GM23248 (cell line): ENCODE results near the gene HOXC11. TPM values are rescaled to one million over a fixed set of nuclear protein-coding genes. Genes with fewer than 3 reads are reported as not detected.
A peak's percentile ranks its signal among the peaks of the same experiment; 100 is the strongest.

ENCODE experiments used
- DNase-seq: peaks from one replicate; pipeline ENCODE4 v3.0.0-alpha.2; 2015
- H2AFZ ChIP-seq: fragments of 200-600 bp; sonication (generic); 2 replicates; pipeline ENCODE4 v1.6.1; 2016; ENCODE audit warnings: antibody characterized with exemption
- H3F3A ChIP-seq: fragments of 200-600 bp; sonication (generic); 2 replicates; pipeline ENCODE4 v1.6.1; 2016; ENCODE audit warnings: mild to moderate bottlenecking, antibody characterized with exemption, mixed run types; ENCODE audit not compliant: insufficient read depth
- H3K27ac ChIP-seq: fragments of 200-600 bp; sonication (generic); 2 replicates; pipeline ENCODE4 v1.5.1; 2016; ENCODE audit warnings: mild to moderate bottlenecking
- H3K27me3 ChIP-seq: fragments of 200-600 bp; sonication (generic); replicated peaks from 2 replicates; pipeline ENCODE4 v1.6.1; 2016; ENCODE audit warnings: mild to moderate bottlenecking; ENCODE audit not compliant: insufficient read depth
- H3K36me3 ChIP-seq: fragments of 200-600 bp; sonication (generic); 2 replicates; pipeline ENCODE4 v1.6.1; 2016; ENCODE audit warnings: low read depth, mild to moderate bottlenecking
- H3K4me1 ChIP-seq: fragments of 200-600 bp; sonication (generic); 2 replicates; pipeline ENCODE4 v1.6.1; 2016; ENCODE audit warnings: mild to moderate bottlenecking; ENCODE audit not compliant: insufficient read depth
- H3K4me2 ChIP-seq: fragments of 200-600 bp; sonication (generic); one replicate; pipeline ENCODE4 v1.6.1; 2016; ENCODE audit warnings: mild to moderate bottlenecking; ENCODE audit not compliant: unreplicated experiment
- H3K4me3 ChIP-seq: fragments of 200-600 bp; sonication (generic); 2 replicates; pipeline ENCODE4 v1.5.1; 2016; ENCODE audit warnings: mild to moderate bottlenecking
- H3K79me2 ChIP-seq: fragments of 200-600 bp; sonication (generic); 2 replicates; pipeline ENCODE4 v1.6.1; 2016; ENCODE audit warnings: mild to moderate bottlenecking; ENCODE audit not compliant: insufficient read depth
- H3K9ac ChIP-seq: fragments of 200-600 bp; sonication (generic); 2 replicates; pipeline ENCODE4 v1.6.1; 2016; ENCODE audit warnings: mild to moderate bottlenecking
- H3K9me2 ChIP-seq: fragments of 200-600 bp; sonication (generic); 2 replicates; pipeline ENCODE4 v1.6.1; 2016; ENCODE audit warnings: mixed run types, mild to moderate bottlenecking, moderate library complexity; ENCODE audit not compliant: insufficient read depth
- H3K9me3 ChIP-seq: fragments of 200-600 bp; sonication (generic); one replicate; pipeline ENCODE4 v1.6.1; 2017; ENCODE audit warnings: low read depth
- H4K20me1 ChIP-seq: fragments of 200-600 bp; sonication (generic); 2 replicates; pipeline ENCODE4 v1.6.0; 2016; ENCODE audit not compliant: insufficient read depth
- EZH2 ChIP-seq: fragments of 200-600 bp; sonication (generic); IDR thresholded peaks from 2 replicates; pipeline ENCODE4 v1.6.1; 2018; ENCODE audit warnings: antibody characterized with exemption, mild to moderate bottlenecking; ENCODE audit not compliant: insufficient read depth, poor library complexity, severe bottlenecking
- EZH2phosphoT487 ChIP-seq: fragments of 200-600 bp; sonication (generic); IDR thresholded peaks from 2 replicates; pipeline ENCODE4 v1.6.1; 2018; ENCODE audit warnings: antibody characterized with exemption, moderate library complexity, mild to moderate bottlenecking, low read depth; ENCODE audit not compliant: insufficient read depth
- WGBS, 2 experiments: methylation state at CpG; one replicate each; pipeline ENCODE4 v1.1.6; 2015 to 2017; ENCODE audit warnings: low lambda C conversion rate in 2 of 2, low coverage in 1 of 2; ENCODE audit errors: missing lambda C conversion rate in 2 of 2; 5-methylcytosine and 5-hydroxymethylcytosine counted together
- in situ Hi-C: fragments of 300-500 bp; cut with MboI; formaldehyde crosslinking; loops from 2 replicates; pipeline ENCODE4 v1.15.0; 2020
- polyA plus RNA-seq: library from polyadenylated mRNA; unstranded; fragments of >200 nt; fragmentation: Nextera tagmentation; extraction: Ambion mirVana; gene quantifications from 2 replicates; pipeline ENCODE4 v1.2.1, GENCODE V29; 2016
- total RNA-seq: library from RNA; depleted of rRNA; stranded (reverse); fragments of >200 nt; shearing (Covaris generic); gene quantifications from 2 replicates; pipeline ENCODE4 v1.2.3, GENCODE V29; 2014

HOXC11 gene
- total and polyA plus RNA-seq, 2 experiments from 2014 or later, result not detected

GRCh38 chr12:53980802-53981496, 8.0 kb downstream of the HOXC11 start:
- in situ Hi-C loops, result no loop called here

GRCh38 chr12:53981634-53982565, 9.0 kb downstream of the HOXC11 start:
- Histone ChIP-seq H3K27me3 (peaks cover 93% of the 10 kb centered on the region), H3K79me2 (no peaks in the 10 kb centered on the region), H3F3A (no peaks in the 10 kb centered on the region), H3K36me3 (no peaks in the 10 kb centered on the region), H3K4me1 (peaks cover 17% of the 10 kb centered on the region; the same call in 1 of the 2 replicates), H4K20me1 (no peaks in the 10 kb centered on the region), H3K27ac (no peak overlapping the region), H3K9me2 (no peaks in the 10 kb centered on the region), H3K4me2 (no peak overlapping the region), H3K4me3 (no peak overlapping the region), H2AFZ (no peak overlapping the region), H3K9me3 (no peaks in the 10 kb centered on the region), H3K9ac (no peak overlapping the region)
- in situ Hi-C loops, result no loop called here
- TF ChIP-seq EZH2, result no peak
- DNase-seq, result no peak
- 32 to 34% methylated on average over 30 of the region's 30 CpGs for WGBS, 2 experiments

More at GRCh38 chr12:53980802-53981496, 8.0 kb downstream of the HOXC11 start:
- Histone ChIP-seq H3K9ac (no peak overlapping the region), H3K27ac (no peak overlapping the region), H3K9me2 (no peaks in the 10 kb centered on the region), H3K4me3 (no peak overlapping the region), H2AFZ (no peak overlapping the region), H3K79me2 (no peaks in the 10 kb centered on the region), H3K27me3 (peaks cover 93% of the 10 kb centered on the region), H3K4me2 (no peak overlapping the region), H3K36me3 (no peaks in the 10 kb centered on the region), H3K4me1 (peaks cover 9% of the 10 kb centered on the region; the same call in 1 of the 2 replicates), H3K9me3 (no peaks in the 10 kb centered on the region), H4K20me1 (no peaks in the 10 kb centered on the region), H3F3A (no peaks in the 10 kb centered on the region)
- no peak for DNase-seq
- WGBS, 2 experiments, result 43 to 49% methylated on average over 15 of the region's 15 CpGs
- TF ChIP-seq EZH2, result peak; percentile 39
- 0 out of 2 replicates have a peak, but pooled peaks have one; percentile 2 for TF ChIP-seq EZH2phosphoT487

GRCh38 chr12:53982648-53983567, 10.0 kb downstream of the HOXC11 start:
- no peak overlapping the region for H3K4me2 ChIP-seq
- TF ChIP-seq EZH2phosphoT487 (no peak), EZH2 (no peak)
- no peaks in the 10 kb centered on the region for H3K9me2 ChIP-seq
- no peaks in the 10 kb centered on the region for H3F3A ChIP-seq
- H3K79me2 ChIP-seq, result no peaks in the 10 kb centered on the region
- 23 to 28% methylated on average over 26 of the region's 26 CpGs for whole genome bisulfite sequencing, 2 experiments
- no peak overlapping the region for H3K27ac ChIP-seq
- in situ Hi-C loops, result no loop called here
- no peak overlapping the region for H3K4me3 ChIP-seq
- peaks cover 17% of the 10 kb centered on the region; the same call in 1 of the 2 replicates for H3K4me1 ChIP-seq
- H2AFZ ChIP-seq, result no peak overlapping the region
- H3K36me3 ChIP-seq, result no peaks in the 10 kb centered on the region
- no peak overlapping the region for H3K9ac ChIP-seq
- no peaks in the 10 kb centered on the region for H4K20me1 ChIP-seq
- no peaks in the 10 kb centered on the region for H3K9me3 ChIP-seq
- no peak for DNase-seq
- H3K27me3 ChIP-seq, result peaks cover 93% of the 10 kb centered on the region

- no peaks in the 10 kb centered on the region for H4K20me1 ChIP-seq
- no peak overlapping the region for H3K27ac ChIP-seq
- H3F3A ChIP-seq, result no peaks in the 10 kb centered on the region
- no peaks in the 10 kb centered on the region for H3K36me3 ChIP-seq
- TF ChIP-seq EZH2phosphoT487 (peak; percentile 88; the same call in 1 of the 2 replicates), EZH2 (peak; percentile 91)
- H3K9me2 ChIP-seq, result no peaks in the 10 kb centered on the region
- H3K79me2 ChIP-seq, result no peaks in the 10 kb centered on the region
- peaks cover 17% of the 10 kb centered on the region; the same call in 1 of the 2 replicates for H3K4me1 ChIP-seq
- H3K4me3 ChIP-seq, result no peak overlapping the region
- no peaks in the 10 kb centered on the region for H3K9me3 ChIP-seq
- no peak overlapping the region for H3K4me2 ChIP-seq
- WGBS, 2 experiments, result 27 to 28% methylated on average over 17 of the region's 17 CpGs
- no peak for DNase-seq
- H3K9ac ChIP-seq, result no peak overlapping the region
- in situ Hi-C loops, result no loop called here
- no peak overlapping the region for H2AFZ ChIP-seq
- H3K27me3 ChIP-seq, result peaks cover 94% of the 10 kb centered on the region
Observed at GRCh38 chr12:53983568-53983949, 10.6 kb downstream of the HOXC11 start.
